Right lobe of liver (tissue), 4 donors: ENCODE measurements around the gene GABRB2.

ENCODE experiments used
- POLR2A ChIP-seq: fragments of 450-650 bp; IDR thresholded peaks from one replicate; pipeline ENCODE4 v1.6.1; 2017; ENCODE audit warnings: antibody characterized with exemption, mild to moderate bottlenecking
- TF ChIP-seq, protein P1 (sequence below), 4 donors: fragments of 200-600 bp in 3 of 4; fragments of 450-650 bp in 1 of 4; IDR thresholded peaks; one replicate each; pipeline versions ENCODE4 v1.5.1 to v1.8.0; 2016 to 2022; ENCODE audit warnings: antibody characterized with exemption in 4 of 4, mild to moderate bottlenecking in 2 of 4
- donor health status: DM: no; HTN: no; CAD: no.
- donor health status: DM: no; HTN: no; CAD: no.
- donor health status: DM: no; HTN: yes; CAD: no.

DNA sequence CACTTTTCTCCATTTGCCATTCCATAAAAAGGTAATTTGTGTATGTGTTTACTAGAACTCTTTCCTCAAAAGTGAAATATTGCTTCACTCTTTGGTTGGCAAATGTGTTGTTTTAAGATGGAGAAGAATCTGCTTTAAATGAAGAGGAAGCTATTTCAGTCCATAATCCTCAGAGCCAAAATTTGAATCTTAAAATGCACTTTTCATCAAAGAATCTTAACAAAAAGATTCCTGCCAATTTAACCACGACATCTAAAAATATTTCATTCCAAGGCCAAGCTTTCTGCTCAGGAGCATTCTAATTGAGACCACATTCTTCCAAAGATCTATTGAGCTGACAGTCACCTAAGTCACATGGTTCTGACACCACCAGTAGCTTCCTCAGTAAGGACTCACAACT lies 7.5 kb downstream of the GABRB2 start:
- no peak for TF ChIP-seq POLR2A
- TF ChIP-seq, protein P1, sequence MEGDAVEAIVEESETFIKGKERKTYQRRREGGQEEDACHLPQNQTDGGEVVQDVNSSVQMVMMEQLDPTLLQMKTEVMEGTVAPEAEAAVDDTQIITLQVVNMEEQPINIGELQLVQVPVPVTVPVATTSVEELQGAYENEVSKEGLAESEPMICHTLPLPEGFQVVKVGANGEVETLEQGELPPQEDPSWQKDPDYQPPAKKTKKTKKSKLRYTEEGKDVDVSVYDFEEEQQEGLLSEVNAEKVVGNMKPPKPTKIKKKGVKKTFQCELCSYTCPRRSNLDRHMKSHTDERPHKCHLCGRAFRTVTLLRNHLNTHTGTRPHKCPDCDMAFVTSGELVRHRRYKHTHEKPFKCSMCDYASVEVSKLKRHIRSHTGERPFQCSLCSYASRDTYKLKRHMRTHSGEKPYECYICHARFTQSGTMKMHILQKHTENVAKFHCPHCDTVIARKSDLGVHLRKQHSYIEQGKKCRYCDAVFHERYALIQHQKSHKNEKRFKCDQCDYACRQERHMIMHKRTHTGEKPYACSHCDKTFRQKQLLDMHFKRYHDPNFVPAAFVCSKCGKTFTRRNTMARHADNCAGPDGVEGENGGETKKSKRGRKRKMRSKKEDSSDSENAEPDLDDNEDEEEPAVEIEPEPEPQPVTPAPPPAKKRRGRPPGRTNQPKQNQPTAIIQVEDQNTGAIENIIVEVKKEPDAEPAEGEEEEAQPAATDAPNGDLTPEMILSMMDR (IDR thresholded peaks at IDR 0.05): no peak
